Stimulated activated CD8-positive, alpha-beta memory T cell treated with anti-CD3 and anti-CD28 coated beads, Interleukin-12 subunit alpha, Interleukin-12 subunit beta, amount 100 ng/mL, for 1 hour (primary cell): ENCODE measurements around the gene SFT2D2.

Source experiments
- DNase-seq: peaks from one replicate; pipeline ENCODE4 v3.0.0-alpha.2; 2020; ENCODE audit warnings: low read depth

The SFT2D2 gene

GRCh38 chr1:168223261-168223660 is 2.5 kb upstream of the SFT2D2 start:
- no peak for DNase-seq

- DNase-seq, result no peak
Observed at GRCh38 chr1:168223681-168224540, 1.9 kb upstream of the SFT2D2 start.

- DNase-seq, result no peak
Observed at GRCh38 chr1:168224991-168225390, 813 bp upstream of the SFT2D2 start.

GRCh38 chr1:168227620-168228019 is 1.8 kb downstream of the SFT2D2 start:
- DNase-seq, result no peak

GRCh38 chr1:168229893-168230292 is 4.1 kb downstream of the SFT2D2 start:
- DNase-seq, result no peak

GRCh38 chr1:168230709-168231108 is 4.9 kb downstream of the SFT2D2 start:
- DNase-seq, result no peak

- DNase-seq, result no peak
Observed at GRCh38 chr1:168234846-168235547, 9.2 kb downstream of the SFT2D2 start.

- no peak for DNase-seq
Observed at GRCh38 chr1:168235548-168235885, 9.7 kb downstream of the SFT2D2 start.

GRCh38 chr1:168235937-168236336 is 10.1 kb downstream of the SFT2D2 start:
- no peak for DNase-seq

GRCh38 chr1:168236836-168237611 is 11.2 kb downstream of the SFT2D2 start:
- no peak for DNase-seq

GRCh38 chr1:168243198-168243597 is 17.4 kb downstream of the SFT2D2 start:
- no peak for DNase-seq

GRCh38 chr1:168243636-168244212 is 17.9 kb downstream of the SFT2D2 start:
- DNase-seq, result no peak

- DNase-seq, result no peak
Observed at GRCh38 chr1:168245042-168245441, 19.2 kb downstream of the SFT2D2 start.

GRCh38 chr1:168246506-168246905 is 20.7 kb downstream of the SFT2D2 start:
- DNase-seq, result no peak

GRCh38 chr1:168252204-168252733 is 26.5 kb downstream of the SFT2D2 start:
- no peak for DNase-seq

GRCh38 chr1:168256164-168256563 is 30.4 kb downstream of the SFT2D2 start:
- no peak for DNase-seq

GRCh38 chr1:168257397-168257796 is 31.6 kb downstream of the SFT2D2 start:
- no peak for DNase-seq

- DNase-seq, result no peak
Observed at GRCh38 chr1:168259567-168259966, 33.8 kb downstream of the SFT2D2 start.

GRCh38 chr1:168260393-168260792 is 34.6 kb downstream of the SFT2D2 start:
- DNase-seq, result no peak

- no peak for DNase-seq
Observed at GRCh38 chr1:168261390-168261789, 35.6 kb downstream of the SFT2D2 start.

GRCh38 chr1:168263130-168263529 is 37.3 kb downstream of the SFT2D2 start:
- DNase-seq, result no peak

GRCh38 chr1:168264296-168264695 is 38.5 kb downstream of the SFT2D2 start:
- no peak for DNase-seq
